ENCODE data around the gene CASK.

DNA sequence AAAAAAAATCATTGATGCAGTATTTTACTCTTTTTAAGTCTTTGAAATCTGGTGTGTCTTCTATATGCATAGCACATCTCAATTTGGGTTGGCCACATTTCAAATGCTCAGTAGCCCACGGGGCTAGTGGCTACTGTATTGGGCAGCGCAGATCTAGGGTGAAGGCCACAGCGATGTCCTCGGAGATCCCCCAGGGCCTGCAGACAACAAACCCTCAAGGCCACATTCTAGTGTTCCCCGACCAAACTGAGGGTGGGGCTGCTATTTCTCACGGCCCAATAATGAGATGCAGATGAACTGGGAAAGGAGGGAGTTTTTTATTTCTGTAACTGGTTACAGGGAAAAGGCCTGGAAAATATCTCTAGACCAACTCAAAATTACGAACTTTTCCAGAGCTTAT lies 452.6 kb downstream of the CASK start:
- TF ChIP-seq POLR2AphosphoS5 (IDR thresholded peaks at IDR 0.05; ENCODE audit: low read depth, low read length) (no peak), TAF1 (IDR thresholded peaks at IDR 0.05; ENCODE audit: low read depth, low read length) (no peak), POLR2A (IDR thresholded peaks at IDR 0.05; ENCODE audit: low read depth, low read length) (no peak), SPI1 (IDR thresholded peaks at IDR 0.05; ENCODE audit: low read depth, low read length) (no peak)
